ENCODE data around the gene TMC1. TPM values are rescaled to one million over a fixed set of nuclear protein-coding genes. Genes with fewer than 3 reads are reported as not detected.
"Not testable (repeated sequence)": the region's sequence is repeated elsewhere in the genome, so short reads cannot be mapped to it uniquely, and the experiment has no call there.

TMC1 gene
- total RNA-seq, 3 donors from 2014 or later, result under 0.01 to 0.16 TPM; not detected in 1

GRCh38 chr9:72843520-72844439 is 322.4 kb downstream of the TMC1 start:
- Histone ChIP-seq H3K9me3 (peaks cover 10 to 22% of the 10 kb centered on the region in 2 donors), H3K36me3 (no peaks in the 10 kb centered on the region), H3K4me3 (no peak overlapping the region), H3K4me1 (no peaks in the 10 kb centered on the region), H3K27me3 (no peaks in the 10 kb centered on the region), H3K27ac (no peak overlapping the region)
- intact Hi-C loops (cut with DNase I; ENCODE audit: low total_unique reads), result no loop called here
- no peak for TF ChIP-seq POLR2A (IDR thresholded peaks at IDR 0.05)
- TF ChIP-seq CTCF (IDR thresholded peaks at IDR 0.05), result no peak
- TF ChIP-seq POLR2AphosphoS5 (IDR thresholded peaks at IDR 0.05), result no peak
- no peak for DNase-seq (ENCODE audit: low spot score in 2 of 2)

DNA sequence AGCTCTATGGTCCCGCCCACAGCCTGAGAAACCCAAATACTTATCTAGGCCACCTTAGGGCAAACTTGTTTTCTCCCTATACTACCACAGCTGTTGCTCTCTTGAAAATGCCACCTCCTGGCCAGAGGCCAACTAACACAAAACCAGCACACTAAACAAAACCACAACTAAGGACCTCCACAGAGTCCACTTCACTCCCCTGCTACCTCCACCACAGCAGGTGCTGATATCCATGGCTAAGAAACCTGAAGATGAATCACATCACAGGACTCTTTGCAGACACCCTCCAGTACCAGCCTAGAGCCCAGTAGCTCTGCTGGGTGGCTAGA is 323.0 kb downstream of the TMC1 start:
- TF ChIP-seq POLR2A (IDR thresholded peaks at IDR 0.05), result no peak
- TF ChIP-seq POLR2AphosphoS5 (IDR thresholded peaks at IDR 0.05), result no peak
- TF ChIP-seq CTCF (IDR thresholded peaks at IDR 0.05), result no peak
- intact Hi-C loops (cut with DNase I; ENCODE audit: low total_unique reads), result no loop called here
- no peaks in the 10 kb centered on the region for H3K36me3 ChIP-seq

GRCh38 chr9:72845052-72845451 is 323.6 kb downstream of the TMC1 start:
- intact Hi-C loops (cut with DNase I; ENCODE audit: low total_unique reads); H3K27me3 ChIP-seq; H3K4me3 ChIP-seq; H3K36me3 ChIP-seq; DNase-seq (ENCODE audit: low spot score in 2 of 2); H3K4me1 ChIP-seq; H3K27ac ChIP-seq: not testable (repeated sequence)
- peaks cover 10 to 22% of the 10 kb centered on the region in 2 donors for H3K9me3 ChIP-seq

More for the DNA sequence above, 323.0 kb downstream of the TMC1 start:
- Histone ChIP-seq H3K27me3 (no peaks in the 10 kb centered on the region), H3K27ac (no peak overlapping the region), H3K4me1 (no peaks in the 10 kb centered on the region), H3K4me3 (no peak overlapping the region), H3K9me3 (peaks cover 10 to 22% of the 10 kb centered on the region in 2 donors)
- DNase-seq (ENCODE audit: low spot score in 2 of 2), result no peak

DNA sequence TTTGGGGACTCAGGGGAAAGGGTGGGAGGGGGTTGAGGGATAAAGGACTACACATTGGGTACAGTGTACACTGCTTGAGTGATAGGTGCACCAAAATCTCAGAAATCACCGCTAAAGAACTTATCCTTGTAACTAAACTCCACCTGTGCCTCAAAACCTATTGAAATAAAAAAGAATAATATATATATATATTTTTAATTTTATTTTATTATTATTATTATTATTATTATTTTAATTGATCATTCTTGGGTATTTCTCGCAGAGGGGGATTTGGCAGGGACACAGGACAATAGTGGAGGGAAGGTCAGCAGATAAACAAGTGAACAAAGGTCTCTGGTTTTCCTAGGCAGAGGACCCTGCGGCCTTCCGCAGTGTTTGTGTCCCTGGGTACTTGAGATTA is 328.8 kb downstream of the TMC1 start:
- H3K4me1 ChIP-seq; H3K36me3 ChIP-seq; H3K4me3 ChIP-seq; H3K27me3 ChIP-seq; DNase-seq (ENCODE audit: low spot score in 2 of 2); intact Hi-C loops (cut with DNase I; ENCODE audit: low total_unique reads); H3K27ac ChIP-seq: not testable (repeated sequence)
- peaks cover 0 to 12% of the 10 kb centered on the region in 2 donors for H3K9me3 ChIP-seq

DNA sequence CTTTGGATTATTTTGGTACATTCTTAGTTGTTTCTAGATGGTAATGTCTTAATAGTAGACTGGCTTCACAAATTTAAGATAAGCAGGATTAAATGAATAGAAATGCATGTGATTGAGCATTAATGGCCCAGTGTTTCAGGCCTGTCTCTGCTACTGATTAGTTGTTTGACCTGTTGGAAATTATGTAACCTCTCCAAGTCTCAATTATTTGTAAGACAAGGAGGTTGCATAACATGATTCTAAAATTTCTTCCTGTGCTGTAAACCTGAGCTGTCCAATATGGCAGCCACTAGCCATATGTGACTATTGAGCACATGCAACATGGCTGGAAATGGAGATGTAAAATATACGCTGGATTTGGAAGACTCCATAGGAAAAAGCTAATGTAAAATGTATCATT is 333.9 kb downstream of the TMC1 start:
- TF ChIP-seq POLR2AphosphoS5 (IDR thresholded peaks at IDR 0.05) (no peak), CTCF (IDR thresholded peaks at IDR 0.05) (no peak), POLR2A (IDR thresholded peaks at IDR 0.05) (no peak)
- intact Hi-C loops (cut with DNase I; ENCODE audit: low total_unique reads), result no loop called here
- DNase-seq (ENCODE audit: low spot score in 2 of 2), result no peak

DNA sequence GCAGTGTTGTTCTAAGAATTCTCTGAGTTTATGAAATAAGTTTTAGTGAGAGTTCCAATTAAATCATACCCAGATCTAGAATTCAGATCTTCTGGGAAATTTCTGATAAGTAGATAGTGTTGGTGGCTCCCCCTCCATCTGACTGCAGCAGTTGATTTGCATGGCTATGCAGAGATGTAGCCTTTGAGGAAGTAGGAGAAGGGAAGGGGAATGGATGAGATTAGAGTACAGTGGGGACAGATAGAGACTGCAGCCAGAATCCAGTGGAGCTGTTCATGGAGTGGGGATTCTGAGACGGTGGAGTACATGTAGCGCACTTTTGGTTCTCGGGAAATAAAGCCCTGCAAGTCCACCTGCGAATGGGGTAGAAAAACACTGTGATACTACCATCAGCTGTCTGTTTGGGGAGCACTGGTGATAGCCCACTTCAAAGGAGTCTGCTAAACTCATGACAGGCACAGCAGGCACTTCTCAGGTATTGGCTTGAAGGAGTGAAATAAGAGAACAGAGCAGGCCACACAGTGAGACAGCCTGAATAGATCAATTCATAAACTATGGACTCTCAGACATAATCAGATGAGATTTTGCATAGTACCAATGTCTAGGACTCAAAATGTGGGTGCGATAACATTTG is 334.6 kb downstream of the TMC1 start:
- TF ChIP-seq CTCF (IDR thresholded peaks at IDR 0.05) (no peak), POLR2AphosphoS5 (IDR thresholded peaks at IDR 0.05) (no peak), POLR2A (IDR thresholded peaks at IDR 0.05) (no peak)
- intact Hi-C loops (cut with DNase I; ENCODE audit: low total_unique reads), result no loop called here

More for the DNA sequence above, 333.9 kb downstream of the TMC1 start:
- no peaks in the 10 kb centered on the region for H3K36me3 ChIP-seq
- no peaks in the 10 kb centered on the region for H3K9me3 ChIP-seq
- H3K27ac ChIP-seq, result no peak overlapping the region
- H3K4me3 ChIP-seq, result no peak overlapping the region
- H3K27me3 ChIP-seq, result no peaks in the 10 kb centered on the region
- no peaks in the 10 kb centered on the region for H3K4me1 ChIP-seq

More for the DNA sequence above, 334.6 kb downstream of the TMC1 start:
- H3K27ac ChIP-seq, result no peak overlapping the region
- no peaks in the 10 kb centered on the region for H3K4me1 ChIP-seq
- no peaks in the 10 kb centered on the region for H3K9me3 ChIP-seq
- no peaks in the 10 kb centered on the region for H3K27me3 ChIP-seq
- no peak overlapping the region for H3K4me3 ChIP-seq
- DNase-seq (ENCODE audit: low spot score in 2 of 2), result no peak
- no peaks in the 10 kb centered on the region for H3K36me3 ChIP-seq

Data from breast epithelium (tissue), 4 donors.